ENCODE data around the gene MTMR8. TPM values are rescaled to one million over a fixed set of nuclear protein-coding genes. Genes with fewer than 3 reads are reported as not detected.

MTMR8 gene
- total and polyA plus RNA-seq, 2 donors (not counting 1 experiment from before 2014, with no cell fraction given) = 0.07 to 0.66 TPM

GRCh38 chrX:64379924-64380323, 15.3 kb downstream of the MTMR8 start:
- no peak for DNase-seq (ENCODE audit: low read depth in 2 of 2)

GRCh38 chrX:64377753-64378152, 17.5 kb downstream of the MTMR8 start:
- Histone ChIP-seq H3K79me2 (ENCODE audit: control insufficient read depth, insufficient read depth, low read length) (no peaks in the 10 kb centered on the region), H3K4me1 (ENCODE audit: control insufficient read depth, extremely low read depth, insufficient read depth, low read length) (no peaks in the 10 kb centered on the region), H4K20me1 (ENCODE audit: control insufficient read depth, extremely low read depth, insufficient read depth, low read length) (no peaks in the 10 kb centered on the region), H3K27me3 (ENCODE audit: control insufficient read depth, insufficient read depth, low read length) (no peaks in the 10 kb centered on the region), H2AFZ (ENCODE audit: low read length) (no peak overlapping the region), H3K4me3 (replicated peaks in 1 of 4; ENCODE audit: control extremely low read depth in 1 of 4, insufficient read depth in 1 of 4, low read depth in 3 of 4, low read length in 4 of 4) (no peak overlapping the region), H3K36me3 (ENCODE audit: control insufficient read depth, insufficient read depth, low read length) (no peaks in the 10 kb centered on the region), H3K4me2 (ENCODE audit: extremely low read depth, insufficient read depth, low read length) (no peak overlapping the region), H3K9ac (ENCODE audit: insufficient read depth, low read length) (no peak overlapping the region), H3K9me3 (ENCODE audit: control insufficient read depth, insufficient read depth, low read depth, low read length) (no peaks in the 10 kb centered on the region), H3K27ac (ENCODE audit: insufficient read depth, low read length) (no peak overlapping the region)
- no peak for DNase-seq (ENCODE audit: low read depth in 2 of 2)
- no peak for TF ChIP-seq EZH2 (IDR thresholded peaks at IDR 0.05; ENCODE audit: low read length, missing control alignments)
- no peak for TF ChIP-seq CTCF (conservative IDR thresholded peaks at IDR 0.05 in 1 of 2, IDR thresholded peaks at IDR 0.05 in 1 of 2; ENCODE audit: low read depth in 1 of 2, low read length in 2 of 2)

More at GRCh38 chrX:64379924-64380323, 15.3 kb downstream of the MTMR8 start:
- no peak overlapping the region for H3K27ac ChIP-seq (ENCODE audit: insufficient read depth, low read length)
- H3K4me2 ChIP-seq (ENCODE audit: extremely low read depth, insufficient read depth, low read length) = no peak overlapping the region
- TF ChIP-seq EZH2 (IDR thresholded peaks at IDR 0.05; ENCODE audit: low read length, missing control alignments) = no peak
- no peak for TF ChIP-seq CTCF (conservative IDR thresholded peaks at IDR 0.05 in 1 of 2, IDR thresholded peaks at IDR 0.05 in 1 of 2; ENCODE audit: low read depth in 1 of 2, low read length in 2 of 2)
- H2AFZ ChIP-seq (ENCODE audit: low read length) = no peak overlapping the region
- H3K9ac ChIP-seq (ENCODE audit: insufficient read depth, low read length) = no peak overlapping the region
- no peaks in the 10 kb centered on the region for H4K20me1 ChIP-seq (ENCODE audit: control insufficient read depth, extremely low read depth, insufficient read depth, low read length)
- no peak overlapping the region for H3K4me3 ChIP-seq (replicated peaks in 1 of 4; ENCODE audit: control extremely low read depth in 1 of 4, insufficient read depth in 1 of 4, low read depth in 3 of 4, low read length in 4 of 4)
- H3K36me3 ChIP-seq (ENCODE audit: control insufficient read depth, insufficient read depth, low read length) = no peaks in the 10 kb centered on the region
- H3K4me1 ChIP-seq (ENCODE audit: control insufficient read depth, extremely low read depth, insufficient read depth, low read length) = no peaks in the 10 kb centered on the region
- H3K9me3 ChIP-seq (ENCODE audit: control insufficient read depth, insufficient read depth, low read depth, low read length) = no peaks in the 10 kb centered on the region
- no peaks in the 10 kb centered on the region for H3K27me3 ChIP-seq (ENCODE audit: control insufficient read depth, insufficient read depth, low read length)
- no peaks in the 10 kb centered on the region for H3K79me2 ChIP-seq (ENCODE audit: control insufficient read depth, insufficient read depth, low read length)

GRCh38 chrX:64352081-64352480, 43.2 kb downstream of the MTMR8 start:
- DNase-seq (ENCODE audit: low read depth in 2 of 2) = no peak

More at GRCh38 chrX:64352081-64352480, 43.2 kb downstream of the MTMR8 start:
- Histone ChIP-seq H3K9ac (ENCODE audit: insufficient read depth, low read length) (no peak overlapping the region), H3K27me3 (ENCODE audit: control insufficient read depth, insufficient read depth, low read length) (no peaks in the 10 kb centered on the region), H3K4me3 (replicated peaks in 1 of 4; ENCODE audit: control extremely low read depth in 1 of 4, insufficient read depth in 1 of 4, low read depth in 3 of 4, low read length in 4 of 4) (no peak overlapping the region), H3K27ac (ENCODE audit: insufficient read depth, low read length) (no peak overlapping the region), H3K79me2 (ENCODE audit: control insufficient read depth, insufficient read depth, low read length) (no peaks in the 10 kb centered on the region), H2AFZ (ENCODE audit: low read length) (no peak overlapping the region), H3K9me3 (ENCODE audit: control insufficient read depth, insufficient read depth, low read depth, low read length) (no peaks in the 10 kb centered on the region), H4K20me1 (ENCODE audit: control insufficient read depth, extremely low read depth, insufficient read depth, low read length) (no peaks in the 10 kb centered on the region), H3K36me3 (ENCODE audit: control insufficient read depth, insufficient read depth, low read length) (no peaks in the 10 kb centered on the region), H3K4me1 (ENCODE audit: control insufficient read depth, extremely low read depth, insufficient read depth, low read length) (no peaks in the 10 kb centered on the region), H3K4me2 (ENCODE audit: extremely low read depth, insufficient read depth, low read length) (no peak overlapping the region)
- TF ChIP-seq EZH2 (IDR thresholded peaks at IDR 0.05; ENCODE audit: low read length, missing control alignments) (no peak), CTCF (conservative IDR thresholded peaks at IDR 0.05 in 1 of 2, IDR thresholded peaks at IDR 0.05 in 1 of 2; ENCODE audit: low read depth in 1 of 2, low read length in 2 of 2) (no peak)
